OCI-LY3 (cell line): Measurements from ENCODE around the gene ACTN3.

Source experiments
- EZH2phosphoT487 ChIP-seq: fragments of 200-600 bp; shearing (Covaris generic); IDR thresholded peaks from 2 replicates; pipeline ENCODE4 v1.6.1; 2018; ENCODE audit warnings: antibody characterized with exemption, mixed run types, low read depth
- TF ChIP-seq, protein P1 (sequence below): fragments of 200-600, 300-600 bp; sonication (generic); IDR thresholded peaks from 2 replicates; pipeline ENCODE4 v1.5.1; 2014; ENCODE audit warnings: antibody characterized with exemption, low read length, low read depth

GRCh38 chr11:66546368-66546965, at the start of gene ACTN3:
- TF ChIP-seq, protein P1, sequence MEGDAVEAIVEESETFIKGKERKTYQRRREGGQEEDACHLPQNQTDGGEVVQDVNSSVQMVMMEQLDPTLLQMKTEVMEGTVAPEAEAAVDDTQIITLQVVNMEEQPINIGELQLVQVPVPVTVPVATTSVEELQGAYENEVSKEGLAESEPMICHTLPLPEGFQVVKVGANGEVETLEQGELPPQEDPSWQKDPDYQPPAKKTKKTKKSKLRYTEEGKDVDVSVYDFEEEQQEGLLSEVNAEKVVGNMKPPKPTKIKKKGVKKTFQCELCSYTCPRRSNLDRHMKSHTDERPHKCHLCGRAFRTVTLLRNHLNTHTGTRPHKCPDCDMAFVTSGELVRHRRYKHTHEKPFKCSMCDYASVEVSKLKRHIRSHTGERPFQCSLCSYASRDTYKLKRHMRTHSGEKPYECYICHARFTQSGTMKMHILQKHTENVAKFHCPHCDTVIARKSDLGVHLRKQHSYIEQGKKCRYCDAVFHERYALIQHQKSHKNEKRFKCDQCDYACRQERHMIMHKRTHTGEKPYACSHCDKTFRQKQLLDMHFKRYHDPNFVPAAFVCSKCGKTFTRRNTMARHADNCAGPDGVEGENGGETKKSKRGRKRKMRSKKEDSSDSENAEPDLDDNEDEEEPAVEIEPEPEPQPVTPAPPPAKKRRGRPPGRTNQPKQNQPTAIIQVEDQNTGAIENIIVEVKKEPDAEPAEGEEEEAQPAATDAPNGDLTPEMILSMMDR, result no peak
- no peak for TF ChIP-seq EZH2phosphoT487
